GM13977 (cell line): ENCODE data around the gene SCN5A.

Experiments used
- DNase-seq: peaks from one replicate; pipeline ENCODE4 v3.0.0; 2012; ENCODE audit warnings: low spot score
- CTCF ChIP-seq: IDR thresholded peaks from 2 replicates; pipeline ENCODE4 v1.5.1; 2012; ENCODE audit warnings: mild to moderate bottlenecking, control low read depth; ENCODE audit not compliant: insufficient read depth; ENCODE audit errors: extremely low read depth, missing control alignments
- in situ Hi-C: fragments of 300-500 bp; cut with MboI; formaldehyde crosslinking; loops from one replicate; pipeline ENCODE4 v1.12.0; 2022; ENCODE audit warnings: low sequenced_read_pairs, low pct_unique_long_range_greater_than_20kb, mixed read lengths, inconsistent platforms; ENCODE audit not compliant: unreplicated experiment

The SCN5A gene

GRCh38 chr3:38544926-38545325 is 104.6 kb downstream of the SCN5A start:
- no peak for DNase-seq
- TF ChIP-seq CTCF = no peak
- in situ Hi-C loops = loop anchor here (25.0 kb wide), 1 partner anchor 467 kb away; no protein-coding TSS in a partner anchor

- TF ChIP-seq CTCF = no peak
- in situ Hi-C loops = loop anchor here (25.0 kb wide), 1 partner anchor 469 kb away; no protein-coding TSS in a partner anchor
- no peak for DNase-seq
Measured at GRCh38 chr3:38543586-38543985, 105.9 kb downstream of the SCN5A start.

GRCh38 chr3:38542401-38543298 is 106.8 kb downstream of the SCN5A start:
- in situ Hi-C loops = loop anchor here (25.0 kb wide), 1 partner anchor 470 kb away; no protein-coding TSS in a partner anchor
- DNase-seq = no peak
- no peak for TF ChIP-seq CTCF

- TF ChIP-seq CTCF = no peak
- no peak for DNase-seq
- in situ Hi-C loops = loop anchor here (25.0 kb wide), 1 partner anchor 470 kb away; no protein-coding TSS in a partner anchor
Measured at GRCh38 chr3:38541806-38542205, 107.7 kb downstream of the SCN5A start.

GRCh38 chr3:38538773-38539353 is 110.6 kb downstream of the SCN5A start:
- no peak for DNase-seq
- in situ Hi-C loops = loop anchor here (25.0 kb wide), 1 partner anchor 473 kb away; no protein-coding TSS in a partner anchor
- no peak for TF ChIP-seq CTCF

- DNase-seq = no peak
- no peak for TF ChIP-seq CTCF
- in situ Hi-C loops = loop anchor here (25.0 kb wide), 1 partner anchor 476 kb away; no protein-coding TSS in a partner anchor
Measured at GRCh38 chr3:38536671-38537070, 112.8 kb downstream of the SCN5A start.
